H1 (cell line): ENCODE results near the gene ADRB1. TPM values are rescaled to one million over a fixed set of nuclear protein-coding genes. Genes with fewer than 3 reads are reported as not detected.

Experiments used
- CTCF ChIA-PET: fragments of 300-600 bp; sonication (Branson Sonifier 250); formaldehyde crosslinking; loops from one replicate; lab custom pipeline; 2021; ENCODE audit not compliant: partially characterized antibody; lab: Charles Lee
- POLR2A ChIA-PET: fragments of 300-600 bp; sonication (Branson Sonifier 250); formaldehyde crosslinking; loops from one replicate; lab custom pipeline; 2021; ENCODE audit warnings: inconsistent platforms; ENCODE audit not compliant: partially characterized antibody; lab: Charles Lee
- DNase-seq, 2 experiments: peaks; one replicate each; pipeline versions ENCODE4 v3.0.0 to v3.0.0-alpha.2; 2010 to 2022; ENCODE audit warnings: low spot score in 2 of 2, low read depth in 1 of 2, mixed read lengths in 1 of 2
- FAIRE-seq: peaks from 2 replicates; lab custom pipeline; 2011; peaks lifted over from hg19 to GRCh38; lab: Jason Lieb, UNC
- H2AFZ ChIP-seq: 2 replicates; pipeline ENCODE4 v1.8.1; 2012; ENCODE audit warnings: low read length, inconsistent platforms
- H2AK5ac ChIP-seq: 2 replicates; pipeline ENCODE4 v1.6.1; 2013; ENCODE audit warnings: low read depth, low read length
- H2BK120ac ChIP-seq: replicated peaks from 2 replicates; pipeline ENCODE3; 2013; ENCODE audit warnings: low read depth, low read length, inconsistent platforms
- H2BK12ac ChIP-seq: 2 replicates; pipeline ENCODE4 v1.6.1; 2013; ENCODE audit warnings: low read depth, low read length
- H2BK15ac ChIP-seq: 2 replicates; pipeline ENCODE4 v1.6.1; 2013; ENCODE audit warnings: low read length
- H2BK20ac ChIP-seq: 2 replicates; pipeline ENCODE4 v1.6.1; 2013; ENCODE audit warnings: low read length
- H2BK5ac ChIP-seq: 2 replicates; pipeline ENCODE4 v1.6.1; 2013; ENCODE audit warnings: low read depth, low read length
- H3K14ac ChIP-seq: 2 replicates; pipeline ENCODE4 v1.6.1; 2013; ENCODE audit warnings: inconsistent platforms; ENCODE audit not compliant: insufficient read length
- H3K18ac ChIP-seq: 2 replicates; pipeline ENCODE4 v1.6.1; 2013; ENCODE audit warnings: low read length; ENCODE audit errors: extremely low read depth
- H3K23ac ChIP-seq: 2 replicates; pipeline ENCODE4 v1.6.1; 2013; ENCODE audit warnings: inconsistent platforms; ENCODE audit not compliant: insufficient read length
- H3K23me2 ChIP-seq: 2 replicates; pipeline ENCODE4 v1.6.1; 2013; ENCODE audit warnings: low read depth, low read length
- H3K27ac ChIP-seq: 2 replicates; pipeline ENCODE4 v1.6.1; 2011; ENCODE audit warnings: low read depth, low read length, inconsistent platforms
- H3K27me3 ChIP-seq, 4 experiments: replicated peaks in 1 of 4; 1 replicate in 1 of 4; 2 replicates in 3 of 4; pipeline versions ENCODE4 v1.6.1 to v1.8.1; 2011 to 2013; ENCODE audit warnings: low read length in 3 of 4, mild to moderate bottlenecking in 3 of 4, inconsistent platforms in 2 of 4, mixed read lengths in 2 of 4, moderate library complexity in 1 of 4; ENCODE audit not compliant: control insufficient read depth in 3 of 4, insufficient read depth in 3 of 4; ENCODE audit errors: extremely low read depth in 1 of 4
- H3K36me3 ChIP-seq, 4 experiments: 2 replicates each; pipeline versions ENCODE4 v1.6.1 to v1.8.1; 2011 to 2013; ENCODE audit warnings: mild to moderate bottlenecking in 4 of 4, low read length in 3 of 4, moderate library complexity in 2 of 4, control low read depth in 1 of 4, inconsistent platforms in 1 of 4; ENCODE audit not compliant: insufficient read depth in 4 of 4, control insufficient read depth in 2 of 4
- H3K4ac ChIP-seq: replicated peaks from 2 replicates; pipeline ENCODE3; 2013; ENCODE audit warnings: low read length, low read depth, mixed read lengths, inconsistent platforms; ENCODE audit not compliant: insufficient read length
- H3K4me1 ChIP-seq, 4 experiments: replicated peaks in 1 of 4; 1 replicate in 1 of 4; 2 replicates in 3 of 4; pipeline versions ENCODE4 v1.6.1 to v1.8.1; 2011 to 2013; ENCODE audit warnings: low read length in 3 of 4, inconsistent platforms in 2 of 4, mixed read lengths in 1 of 4; ENCODE audit not compliant: insufficient read depth in 4 of 4, control insufficient read depth in 3 of 4
- H3K4me2 ChIP-seq, 2 experiments: 2 replicates each; pipeline versions ENCODE4 v1.6.1 to v1.8.1; 2011 to 2013; ENCODE audit warnings: low read depth in 2 of 2, low read length in 2 of 2, control low read depth in 1 of 2, inconsistent platforms in 1 of 2, mild to moderate bottlenecking in 1 of 2; ENCODE audit not compliant: insufficient read depth in 1 of 2
- H3K4me3 ChIP-seq, 4 experiments: fragments of 200-600, 300-600 bp in 1 of 4; sonication (generic), shearing (Covaris generic), sonication (Bioruptor Twin) in 1 of 4; 2 replicates each; pipeline versions ENCODE4 v1.5.1 to v1.8.1; 2011 to 2016; ENCODE audit warnings: low read length in 4 of 4, low read depth in 3 of 4, control low read depth in 2 of 4, inconsistent platforms in 2 of 4, mild to moderate bottlenecking in 2 of 4, mixed read lengths in 1 of 4, moderate library complexity in 1 of 4; ENCODE audit not compliant: insufficient read depth in 2 of 4; ENCODE audit errors: extremely low read depth in 1 of 4
- H3K56ac ChIP-seq: replicated peaks from 2 replicates; pipeline ENCODE3; 2013; ENCODE audit warnings: low read depth, mild to moderate bottlenecking, mixed read lengths, low read length, inconsistent platforms; ENCODE audit not compliant: insufficient read length
- H3K79me1 ChIP-seq: 2 replicates; pipeline ENCODE4 v1.6.1; 2013; ENCODE audit warnings: low read depth, low read length, control low read depth
- H3K79me2 ChIP-seq, 2 experiments: 2 replicates each; pipeline versions ENCODE4 v1.6.1 to v1.8.1; 2012 to 2013; ENCODE audit warnings: low read length in 2 of 2, mild to moderate bottlenecking in 2 of 2, inconsistent platforms in 1 of 2; ENCODE audit not compliant: insufficient read depth in 2 of 2, control insufficient read depth in 1 of 2
- H3K9ac ChIP-seq, 4 experiments: replicated peaks in 1 of 4; 1 replicate in 1 of 4; 2 replicates in 3 of 4; pipeline versions ENCODE4 v1.6.1 to v1.8.1; 2011 to 2013; ENCODE audit warnings: low read depth in 3 of 4, low read length in 3 of 4, control low read depth in 2 of 4, mild to moderate bottlenecking in 2 of 4, moderate library complexity in 2 of 4, inconsistent platforms in 1 of 4; ENCODE audit errors: extremely low read depth in 1 of 4
- H3K9me3 ChIP-seq, 2 experiments: 2 replicates each; pipeline versions ENCODE4 v1.6.1 to v1.8.1; 2012 to 2013; ENCODE audit warnings: mild to moderate bottlenecking in 2 of 2, moderate library complexity in 2 of 2, control low read depth in 1 of 2, inconsistent platforms in 1 of 2, low read depth in 1 of 2, low read length in 1 of 2, mixed read lengths in 1 of 2; ENCODE audit not compliant: insufficient read depth in 2 of 2
- H4K20me1 ChIP-seq, 2 experiments: replicated peaks in 1 of 2; 2 replicates each; pipeline versions ENCODE3 to v1.8.1; 2011 to 2013; ENCODE audit warnings: inconsistent platforms in 2 of 2, low read length in 2 of 2, mild to moderate bottlenecking in 1 of 2; ENCODE audit not compliant: insufficient read depth in 2 of 2, control insufficient read depth in 1 of 2
- H4K5ac ChIP-seq: 2 replicates; pipeline ENCODE4 v1.6.1; 2013; ENCODE audit warnings: low read length, low read depth, mixed read lengths, inconsistent platforms; ENCODE audit not compliant: insufficient read length
- H4K8ac ChIP-seq: 2 replicates; pipeline ENCODE4 v1.8.0; 2013; ENCODE audit warnings: mild to moderate bottlenecking, moderate library complexity, low read length, inconsistent platforms; ENCODE audit not compliant: insufficient read depth; ENCODE audit errors: extremely low read depth
- H4K91ac ChIP-seq: replicated peaks from 2 replicates; pipeline ENCODE3; 2013; ENCODE audit warnings: low read length, mixed read lengths, inconsistent platforms; ENCODE audit not compliant: insufficient read length
- CEBPB ChIP-seq: IDR thresholded peaks from 2 replicates; pipeline ENCODE4 v1.6.1; 2012; ENCODE audit warnings: low read depth, low read length
- GTF2F1 ChIP-seq: IDR thresholded peaks from 2 replicates; pipeline ENCODE4 v1.6.1; 2012; ENCODE audit warnings: low read depth, low read length, improper control_type of control experiment, borderline replicate concordance
- WGBS, 2 experiments: shearing (Covaris generic) in 1 of 2; methylation state at CpG; one replicate each; pipeline versions ENCODE4 v1.1.6 to v1.1.7; 2013 to 2015; ENCODE audit warnings: low lambda C conversion rate in 2 of 2, mixed read lengths in 2 of 2, inconsistent platforms in 1 of 2, low coverage in 1 of 2, missing lambda C conversion rate in 1 of 2; ENCODE audit not compliant: insufficient replicate concordance in 2 of 2, insufficient coverage in 1 of 2, insufficient read length in 1 of 2; ENCODE audit errors: extremely low coverage in 1 of 2, missing lambda C conversion rate in 1 of 2; 5-methylcytosine and 5-hydroxymethylcytosine counted together
- polyA plus RNA-seq, 7 experiments: library from polyadenylated mRNA; depleted of rRNA in 3 of 7; stranded (reverse) in 5 of 7; unstranded in 2 of 7; fragments of >200 nt in 5 of 7; fragments of 200-250 nt in 2 of 7; gene quantifications; 1 replicate in 5 of 7; 2 replicates in 1 of 7; 4 replicates in 1 of 7; pipeline versions ENCODE4 v1.2.1 to v1.2.3, GENCODE V29; 2011 to 2013; ENCODE audit warnings: missing spikeins in 2 of 7, mixed read lengths in 2 of 7
- total RNA-seq: library from RNA; stranded (reverse); fragmentation: NEBNext Ultra II Directional; extraction: Animal tissue kit (Norgen Biotek cat#: 25700); gene quantifications from 2 replicates; pipeline ENCODE4 v1.2.1, GENCODE V29; 2021

Gene ADRB1
- total and polyA plus RNA-seq, 2 of the 8 experiments (the other 6 are each of a cell fraction or from before 2014, with no cell fraction given) = 0.14 to 0.48 TPM

DNA sequence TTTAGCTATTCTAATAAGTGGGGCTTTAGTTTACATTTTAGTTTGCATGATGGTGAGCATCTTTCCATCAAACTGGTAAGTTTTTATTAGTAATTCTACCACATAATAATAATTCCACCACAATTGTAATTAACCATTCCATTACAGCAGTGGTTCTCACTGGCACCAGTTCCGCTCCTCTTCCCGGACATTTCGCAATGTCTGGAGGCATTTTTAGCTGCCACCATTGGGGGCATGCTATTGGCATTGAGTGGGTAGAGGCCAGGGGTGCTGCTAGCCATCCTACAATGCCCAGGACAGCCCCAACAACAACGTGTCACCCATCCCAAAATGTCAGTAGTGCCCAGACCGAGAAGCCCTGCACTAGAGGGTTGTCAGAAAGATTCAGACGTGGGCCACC, 31.4 kb downstream of the ADRB1 start:
- no peak overlapping the region for H3K9ac ChIP-seq
- CTCF ChIA-PET = interaction anchor here (0.8 to 1.4 kb wide), 3 partner anchors 9 to 62 kb away, joined by 3 read pairs; no protein-coding TSS in a partner anchor

More for the DNA sequence above, 31.4 kb downstream of the ADRB1 start:
- no peak for FAIRE-seq
- no peak overlapping the region for H2BK12ac ChIP-seq
- no peaks in the 10 kb centered on the region for H3K79me1 ChIP-seq
- no peaks in the 10 kb centered on the region; a peak in 1 of 8 replicates for H3K36me3 ChIP-seq
- H3K4me2 ChIP-seq = no peak overlapping the region
- no peak for DNase-seq
- 92% methylated on average over 6 of the region's 6 CpGs; no CpG with 5 or more reads in 1 of the 2 experiments for WGBS, 2 experiments
- no peak overlapping the region for H2BK15ac ChIP-seq
- no peaks in the 10 kb centered on the region for H3K27me3 ChIP-seq
- H3K79me2 ChIP-seq = no peaks in the 10 kb centered on the region
- H3K4me3 ChIP-seq = no peak overlapping the region
- H2BK120ac ChIP-seq = no peak overlapping the region
- H3K56ac ChIP-seq = no peak overlapping the region
- no peak overlapping the region for H2BK5ac ChIP-seq
- no peak overlapping the region for H2BK20ac ChIP-seq
- no peak overlapping the region for H3K18ac ChIP-seq
- no peaks in the 10 kb centered on the region for H4K20me1 ChIP-seq
- H4K91ac ChIP-seq = no peak overlapping the region
- H4K8ac ChIP-seq = no peak overlapping the region
- H4K5ac ChIP-seq = no peak overlapping the region
- H2AFZ ChIP-seq = no peak overlapping the region
- no peak overlapping the region for H3K27ac ChIP-seq
- H3K14ac ChIP-seq = no peak overlapping the region
- H2AK5ac ChIP-seq = no peak overlapping the region
- TF ChIP-seq CEBPB (peak; percentile 88), GTF2F1 (no peak)
- POLR2A ChIA-PET = no interaction called here
- H3K4ac ChIP-seq = no peak overlapping the region
- H3K4me1 ChIP-seq = no peaks in the 10 kb centered on the region
- H3K23me2 ChIP-seq = no peaks in the 10 kb centered on the region
- H3K9me3 ChIP-seq = no peaks in the 10 kb centered on the region
- H3K23ac ChIP-seq = no peak overlapping the region
